Vagina (tissue), 2 donors: ENCODE results near the gene LRRC4C. TPM values are rescaled to one million over a fixed set of nuclear protein-coding genes. Genes with fewer than 3 reads are reported as not detected.
"Not testable (repeated sequence)": the region's sequence is repeated elsewhere in the genome, so short reads cannot be mapped to it uniquely, and the experiment has no call there.

Experiments used
- DNase-seq, 2 donors: peaks; one replicate each; pipeline ENCODE4 v3.0.0-alpha.2; 2017; ENCODE audit errors: extremely low spot score in 2 of 2
- H3K27ac ChIP-seq: fragments of 200-600 bp; sonication (generic); one replicate; pipeline ENCODE4 v1.5.1; 2019
- H3K27me3 ChIP-seq: fragments of 200-600 bp; sonication (generic); one replicate; pipeline ENCODE4 v1.5.1; 2019
- H3K36me3 ChIP-seq, 2 donors: fragments of 200-600 bp; sonication (generic); one replicate each; pipeline ENCODE4 v1.5.1; 2017 to 2019
- H3K4me1 ChIP-seq: fragments of 200-600 bp; sonication (generic); one replicate; pipeline ENCODE4 v1.5.1; 2019
- H3K4me3 ChIP-seq, 2 donors: fragments of 200-600 bp; sonication (generic); 1 replicate in 1 of 2; 2 replicates in 1 of 2; pipeline ENCODE4 v1.5.1; 2016 to 2019
- H3K9me3 ChIP-seq: fragments of 200-600 bp; sonication (generic); one replicate; pipeline ENCODE4 v1.5.1; 2019
- CTCF ChIP-seq, 3 experiments: fragments of 450-650 bp in 2 of 3; fragments of 200-600 bp in 1 of 3; sonication (generic) in 1 of 3; IDR thresholded peaks; one replicate each; pipeline ENCODE4 v1.5.1; 2017 to 2019; ENCODE audit warnings: antibody characterized with exemption in 3 of 3, mild to moderate bottlenecking in 2 of 3, moderate library complexity in 2 of 3
- POLR2A ChIP-seq, 2 donors: fragments of 450-650 bp; IDR thresholded peaks; one replicate each; pipeline ENCODE4 v1.6.1; 2017; ENCODE audit warnings: antibody characterized with exemption in 2 of 2, mild to moderate bottlenecking in 2 of 2, moderate library complexity in 2 of 2
- POLR2AphosphoS5 ChIP-seq, 2 donors: sonication (generic); formaldehyde crosslinking; IDR thresholded peaks; one replicate each; pipeline ENCODE4 v1.9.0; 2017; ENCODE audit warnings: antibody characterized with exemption in 2 of 2, mild to moderate bottlenecking in 2 of 2, low read depth in 1 of 2; ENCODE audit not compliant: insufficient read depth in 1 of 2
- intact Hi-C: fragments of 100-400 bp; cut with DNase I; formaldehyde crosslinking; loops from one replicate; pipeline ENCODE4 v1.15.1; 2023
- total RNA-seq: library from RNA; depleted of rRNA; stranded (reverse); fragments of >200 nt; gene quantifications from one replicate; pipeline ENCODE4 v1.2.3, GENCODE V29; 2016

Gene LRRC4C
- total RNA-seq, 1 donor from 2014 or later, result 5.6 TPM

- intact Hi-C loops, result no loop called here
- no peak for TF ChIP-seq POLR2A (IDR thresholded peaks at IDR 0.05)
- no peak for TF ChIP-seq POLR2AphosphoS5 (IDR thresholded peaks at IDR 0.05; ENCODE audit: insufficient read depth in 1 of 2, low read depth in 1 of 2)
- no peak for TF ChIP-seq CTCF (IDR thresholded peaks at IDR 0.05)
- DNase-seq, result no peak
Measured at GRCh38 chr11:40542821-40543220, 916.6 kb downstream of the LRRC4C start.

GRCh38 chr11:40537734-40538133 lies 921.7 kb downstream of the LRRC4C start:
- DNase-seq, result no peak

More at GRCh38 chr11:40542821-40543220, 916.6 kb downstream of the LRRC4C start:
- Histone ChIP-seq H3K4me3 (no peak overlapping the region), H3K27ac (no peak overlapping the region), H3K27me3 (no peaks in the 10 kb centered on the region), H3K4me1 (no peaks in the 10 kb centered on the region), H3K9me3 (no peaks in the 10 kb centered on the region), H3K36me3 (no peaks in the 10 kb centered on the region)

GRCh38 chr11:40522080-40522479 lies 937.4 kb downstream of the LRRC4C start:
- intact Hi-C loops, H3K9me3 ChIP-seq, DNase-seq: not testable (repeated sequence)

More at GRCh38 chr11:40537734-40538133, 921.7 kb downstream of the LRRC4C start:
- Histone ChIP-seq H3K27ac (no peak overlapping the region), H3K27me3 (no peaks in the 10 kb centered on the region), H3K36me3 (no peaks in the 10 kb centered on the region), H3K4me1 (no peaks in the 10 kb centered on the region), H3K4me3 (no peak overlapping the region), H3K9me3 (no peaks in the 10 kb centered on the region)
- intact Hi-C loops, result no loop called here
- TF ChIP-seq CTCF (IDR thresholded peaks at IDR 0.05), result no peak
- TF ChIP-seq POLR2AphosphoS5 (IDR thresholded peaks at IDR 0.05; ENCODE audit: insufficient read depth in 1 of 2, low read depth in 1 of 2), result no peak
- TF ChIP-seq POLR2A (IDR thresholded peaks at IDR 0.05), result no peak

GRCh38 chr11:40517122-40517521 lies 942.3 kb downstream of the LRRC4C start:
- DNase-seq, result no peak
- no peak overlapping the region for H3K4me3 ChIP-seq
- H3K27me3 ChIP-seq, result no peaks in the 10 kb centered on the region
- no peak for TF ChIP-seq POLR2A (IDR thresholded peaks at IDR 0.05)
- no peak for TF ChIP-seq CTCF (IDR thresholded peaks at IDR 0.05)
- no peak for TF ChIP-seq POLR2AphosphoS5 (IDR thresholded peaks at IDR 0.05; ENCODE audit: insufficient read depth in 1 of 2, low read depth in 1 of 2)
- intact Hi-C loops, result no loop called here
- H3K4me1 ChIP-seq, result no peaks in the 10 kb centered on the region
- H3K27ac ChIP-seq, result no peak overlapping the region
- H3K36me3 ChIP-seq, result no peaks in the 10 kb centered on the region
- no peaks in the 10 kb centered on the region for H3K9me3 ChIP-seq

More at GRCh38 chr11:40522080-40522479, 937.4 kb downstream of the LRRC4C start:
- H3K4me3 ChIP-seq, H3K27me3 ChIP-seq, H3K36me3 ChIP-seq, H3K27ac ChIP-seq, H3K4me1 ChIP-seq: not testable (repeated sequence)

- H3K9me3 ChIP-seq, result no peaks in the 10 kb centered on the region
- no peak overlapping the region for H3K27ac ChIP-seq
- no peaks in the 10 kb centered on the region for H3K4me1 ChIP-seq
- TF ChIP-seq POLR2AphosphoS5 (IDR thresholded peaks at IDR 0.05; ENCODE audit: insufficient read depth in 1 of 2, low read depth in 1 of 2) (no peak), CTCF (IDR thresholded peaks at IDR 0.05) (no peak), POLR2A (IDR thresholded peaks at IDR 0.05) (no peak)
- DNase-seq, result no peak
- intact Hi-C loops, result no loop called here
- H3K36me3 ChIP-seq, result no peaks in the 10 kb centered on the region
- no peaks in the 10 kb centered on the region for H3K27me3 ChIP-seq
- H3K4me3 ChIP-seq, result no peak overlapping the region
Measured at GRCh38 chr11:40514124-40514523, 945.3 kb downstream of the LRRC4C start.
